GM23338 (cell line): Measurements from ENCODE around the gene ACTR6. TPM values are rescaled to one million over a fixed set of nuclear protein-coding genes. Genes with fewer than 3 reads are reported as not detected.

Experiments
- ATAC-seq: fragments of 200-7000 bp; cut with Tn5 transposase; 3 replicates; pipeline ENCODE4 v1.9.1; 2020
- DNase-seq: peaks from one replicate; pipeline ENCODE4 v3.0.0-alpha.2; 2015; ENCODE audit warnings: low spot score
- H2AFZ ChIP-seq: fragments of 200-600 bp; sonication (generic); 2 replicates; pipeline ENCODE4 v1.8.0; 2016; ENCODE audit warnings: antibody characterized with exemption, mild to moderate bottlenecking, moderate library complexity
- H3F3A ChIP-seq: fragments of 200-600 bp; sonication (generic); replicated peaks from 2 replicates; pipeline ENCODE4 v1.8.0; 2017; ENCODE audit warnings: antibody characterized with exemption, mixed run types, low read depth
- H3K27ac ChIP-seq: fragments of 200-600 bp; sonication (generic); 2 replicates; pipeline ENCODE4 v1.6.1; 2016; ENCODE audit warnings: low read depth
- H3K27me3 ChIP-seq: fragments of 200-600 bp; sonication (generic); 2 replicates; pipeline ENCODE4 v1.8.0; 2016; ENCODE audit warnings: mild to moderate bottlenecking, mixed run types, moderate library complexity; ENCODE audit not compliant: insufficient read depth
- H3K36me3 ChIP-seq: fragments of 200-600 bp; sonication (generic); 2 replicates; pipeline ENCODE4 v1.8.0; 2016; ENCODE audit warnings: mild to moderate bottlenecking; ENCODE audit not compliant: insufficient read depth
- H3K4me1 ChIP-seq: fragments of 200-600 bp; sonication (generic); 2 replicates; pipeline ENCODE4 v1.8.0; 2016; ENCODE audit warnings: mild to moderate bottlenecking, moderate library complexity; ENCODE audit not compliant: insufficient read depth
- H3K4me2 ChIP-seq: fragments of 200-600 bp; sonication (generic); 2 replicates; pipeline ENCODE4 v1.7.1; 2017; ENCODE audit warnings: mixed run types
- H3K4me3 ChIP-seq: fragments of 200-600 bp; sonication (generic); 2 replicates; pipeline ENCODE4 v1.6.1; 2016; ENCODE audit warnings: mixed run types
- H3K79me2 ChIP-seq: fragments of 200-600 bp; sonication (generic); replicated peaks from 2 replicates; pipeline ENCODE4 v1.8.0; 2017; ENCODE audit warnings: mild to moderate bottlenecking; ENCODE audit not compliant: insufficient read depth
- H3K9me2 ChIP-seq: fragments of 200-600 bp; sonication (generic); 2 replicates; pipeline ENCODE4 v1.8.0; 2017; ENCODE audit not compliant: insufficient read depth
- H4K20me1 ChIP-seq: fragments of 200-600 bp; sonication (generic); replicated peaks from 2 replicates; pipeline ENCODE4 v1.8.0; 2017; ENCODE audit warnings: mild to moderate bottlenecking; ENCODE audit not compliant: insufficient read depth
- H3K27ac Mint-ChIP-seq: 2 replicates; pipeline ENCODE4 v1.8.0; 2020; ENCODE audit warnings: inconsistent platforms, mild to moderate bottlenecking, moderate library complexity, mixed read lengths
- H3K27me3 Mint-ChIP-seq: 3 replicates; pipeline ENCODE4 v1.8.0; 2022; ENCODE audit warnings: low read depth, mild to moderate bottlenecking, moderate library complexity, mixed read lengths, inconsistent platforms; ENCODE audit not compliant: insufficient read depth, poor library complexity
- H3K36me3 Mint-ChIP-seq: 3 replicates; pipeline ENCODE4 v1.8.0; 2021; ENCODE audit warnings: low read depth, mild to moderate bottlenecking, inconsistent platforms, moderate library complexity, mixed read lengths
- H3K4me1 Mint-ChIP-seq: 3 replicates; pipeline ENCODE4 v1.8.0; 2020; ENCODE audit warnings: mild to moderate bottlenecking, inconsistent platforms, mixed read lengths
- H3K4me3 Mint-ChIP-seq: 3 replicates; pipeline ENCODE4 v1.8.0; 2021; ENCODE audit warnings: moderate library complexity, mild to moderate bottlenecking, inconsistent platforms, mixed read lengths
- H3K9me3 Mint-ChIP-seq: 3 replicates; pipeline ENCODE4 v1.8.0; 2020; ENCODE audit warnings: moderate library complexity, mild to moderate bottlenecking, inconsistent platforms, mixed read lengths
- CREB1 ChIP-seq: fragments of 250-450 bp; sonication (Bioruptor Pico); IDR thresholded peaks from 2 replicates; pipeline ENCODE4 v1.5.0; 2020; ENCODE audit warnings: low read depth, mild to moderate bottlenecking, moderate library complexity
- CTCF ChIP-seq, 2 experiments: fragments of 200-600 bp in 1 of 2; sonication (generic) in 1 of 2; conservative IDR thresholded peaks; 2 replicates each; pipeline versions ENCODE4 v1.5.1 to v1.6.1; 2016 to 2017; ENCODE audit warnings: antibody characterized with exemption in 2 of 2, low read depth in 2 of 2, mild to moderate bottlenecking in 2 of 2, moderate library complexity in 1 of 2
- ETS1 ChIP-seq: IDR thresholded peaks from 2 replicates; pipeline ENCODE4 v1.6.1; 2016; ENCODE audit warnings: antibody characterized with exemption
- EZH2 ChIP-seq: fragments of 200-600 bp; sonication (generic); IDR thresholded peaks from one replicate; pipeline ENCODE4 v1.8.0; 2017; ENCODE audit warnings: antibody characterized with exemption, mild to moderate bottlenecking, low read depth; ENCODE audit not compliant: unreplicated experiment
- EZH2phosphoT487 ChIP-seq: fragments of 200-600 bp; sonication (generic); IDR thresholded peaks from one replicate; pipeline ENCODE4 v1.8.1; 2018; ENCODE audit warnings: antibody characterized with exemption; ENCODE audit not compliant: unreplicated experiment
- JUNB ChIP-seq: IDR thresholded peaks from one replicate; pipeline ENCODE4 v1.6.1; 2016; ENCODE audit warnings: antibody characterized with exemption; ENCODE audit not compliant: unreplicated experiment
- NANOG ChIP-seq: IDR thresholded peaks from 2 replicates; pipeline ENCODE4 v1.6.1; 2016; ENCODE audit warnings: antibody characterized with exemption, borderline replicate concordance
- POLR2AphosphoS5 ChIP-seq: IDR thresholded peaks from 2 replicates; pipeline ENCODE4 v1.6.1; 2016; ENCODE audit warnings: antibody characterized with exemption, low read depth
- REST ChIP-seq: IDR thresholded peaks from one replicate; pipeline ENCODE4 v1.6.1; 2018; ENCODE audit warnings: antibody characterized with exemption; ENCODE audit not compliant: unreplicated experiment
- STAT1 ChIP-seq: IDR thresholded peaks from one replicate; pipeline ENCODE4 v1.6.1; 2016; ENCODE audit warnings: antibody characterized with exemption; ENCODE audit not compliant: unreplicated experiment
- ZNF114 ChIP-seq: fragments of 250-450 bp; sonication (Bioruptor Pico); IDR thresholded peaks from 2 replicates; pipeline ENCODE4 v1.5.0; 2020; ENCODE audit warnings: mild to moderate bottlenecking, moderate library complexity
- ZNF331 ChIP-seq: fragments of 250-450 bp; sonication (Bioruptor Pico); IDR thresholded peaks from 2 replicates; pipeline ENCODE4 v1.5.0; 2020; ENCODE audit warnings: low read depth, mild to moderate bottlenecking, moderate library complexity
- ZNF462 ChIP-seq: fragments of 250-450 bp; sonication (Bioruptor Pico); IDR thresholded peaks from 2 replicates; pipeline ENCODE4 v1.5.0; 2020; ENCODE audit warnings: mild to moderate bottlenecking, moderate library complexity
- polyA plus RNA-seq: library from polyadenylated mRNA; unstranded; fragments of >200 nt; fragmentation: Nextera tagmentation; extraction: Ambion mirVana; gene quantifications from 2 replicates; pipeline ENCODE4 v1.2.1, GENCODE V29; 2016
- total RNA-seq: library from RNA; depleted of rRNA; stranded (reverse); fragments of >200 nt; shearing (Covaris generic); gene quantifications from 2 replicates; pipeline ENCODE4 v1.2.3, GENCODE V29; 2014

Gene ACTR6
- total and polyA plus RNA-seq, 2 experiments from 2014 or later, result 30.1 to 42.5 TPM

GRCh38 chr12:100184549-100185145 is 16.0 kb upstream of the ACTR6 start:
- H3K27ac Mint-ChIP-seq, result no peak overlapping the region
- no peaks in the 10 kb centered on the region for H3F3A ChIP-seq
- no peak overlapping the region for H3K4me2 ChIP-seq
- H3K27me3 ChIP-seq, result no peaks in the 10 kb centered on the region
- peaks cover 2% of the 10 kb centered on the region for H3K27me3 Mint-ChIP-seq
- H2AFZ ChIP-seq, result no peak overlapping the region
- TF ChIP-seq EZH2 (no peak), STAT1 (no peak), JUNB (no peak), ZNF462 (CRISPR knock-in tag) (no peak), ZNF331 (CRISPR knock-in tag) (no peak), CTCF (conservative IDR thresholded peaks at IDR 0.05; ENCODE audit: low read depth in 2 of 2) (no peak), POLR2AphosphoS5 (no peak), CREB1 (CRISPR knock-in tag) (no peak), NANOG (no peak), ZNF114 (CRISPR knock-in tag) (no peak), REST (no peak), ETS1 (no peak), EZH2phosphoT487 (no peak)
- H3K4me3 ChIP-seq, result no peak overlapping the region
- peaks cover 2% of the 10 kb centered on the region; the same call in 1 of the 3 replicates for H3K9me3 Mint-ChIP-seq
- ATAC-seq (no peak), DNase-seq (no peak)
- H3K4me3 Mint-ChIP-seq, result no peak overlapping the region
- peaks cover 15% of the 10 kb centered on the region for H3K36me3 Mint-ChIP-seq
- H3K4me1 ChIP-seq, result no peaks in the 10 kb centered on the region
- H3K79me2 ChIP-seq, result peaks cover 5% of the 10 kb centered on the region; the same call in 1 of the 2 replicates
- H3K9me2 ChIP-seq, result no peaks in the 10 kb centered on the region
- no peak overlapping the region for H3K27ac ChIP-seq
- H3K36me3 ChIP-seq, result no peaks in the 10 kb centered on the region
- H3K4me1 Mint-ChIP-seq, result peaks cover 6% of the 10 kb centered on the region; the same call in 2 of the 3 replicates
- H4K20me1 ChIP-seq, result no peaks in the 10 kb centered on the region
